Spleen (tissue), 11 donors: ENCODE results near the gene PPP1R13B. TPM values are rescaled to one million over a fixed set of nuclear protein-coding genes. Genes with fewer than 3 reads are reported as not detected.

ENCODE experiments used
- DNase-seq: peaks from one replicate; pipeline ENCODE4 v3.0.0-alpha.2; 2020
- H3K27ac ChIP-seq, 8 donors: fragments of 200-600 bp; sonication (generic) in 7 of 8; 1 replicate in 4 of 8; 2 replicates in 4 of 8; pipeline versions ENCODE4 v1.5.0 to v1.8.0; 2016 to 2021; ENCODE audit warnings: inconsistent platforms in 4 of 8, mild to moderate bottlenecking in 4 of 8, moderate library complexity in 1 of 8
- H3K27me3 ChIP-seq, 7 donors: fragments of 200-600 bp; sonication (generic) in 6 of 7; replicated peaks in 1 of 7; 1 replicate in 4 of 7; 2 replicates in 3 of 7; pipeline versions ENCODE4 v1.5.0 to v1.8.0; 2016 to 2021; ENCODE audit warnings: inconsistent platforms in 3 of 7, mild to moderate bottlenecking in 1 of 7
- H3K36me3 ChIP-seq, 6 donors: fragments of 200-600 bp; sonication (generic) in 5 of 6; 1 replicate in 4 of 6; 2 replicates in 2 of 6; pipeline versions ENCODE4 v1.5.0 to v1.8.0; 2016 to 2021; ENCODE audit warnings: inconsistent platforms in 2 of 6
- H3K4me1 ChIP-seq, 6 donors: fragments of 200-600 bp; sonication (generic) in 5 of 6; 1 replicate in 3 of 6; 2 replicates in 3 of 6; pipeline versions ENCODE4 v1.5.0 to v1.8.0; 2016 to 2021; ENCODE audit warnings: inconsistent platforms in 3 of 6
- H3K4me3 ChIP-seq, 8 donors: fragments of 200-600 bp; sonication (generic) in 7 of 8; 1 replicate in 4 of 8; 2 replicates in 4 of 8; pipeline versions ENCODE4 v1.5.0 to v1.8.0; 2016 to 2021; ENCODE audit warnings: inconsistent platforms in 4 of 8, mild to moderate bottlenecking in 4 of 8, moderate library complexity in 2 of 8
- H3K9me3 ChIP-seq, 8 donors: fragments of 200-600 bp; sonication (generic) in 7 of 8; 1 replicate in 4 of 8; 2 replicates in 4 of 8; pipeline versions ENCODE4 v1.5.0 to v1.8.0; 2016 to 2021; ENCODE audit warnings: inconsistent platforms in 4 of 8
- POLR2A ChIP-seq, 3 donors: fragments of 450-650 bp; IDR thresholded peaks; one replicate each; pipeline ENCODE4 v1.5.1; 2017; ENCODE audit warnings: antibody characterized with exemption in 3 of 3, mild to moderate bottlenecking in 1 of 3
- POLR2AphosphoS5 ChIP-seq, 3 donors: sonication (generic); formaldehyde crosslinking; IDR thresholded peaks; one replicate each; pipeline ENCODE4 v1.5.1; 2017; ENCODE audit warnings: antibody characterized with exemption in 3 of 3
- WGBS, 5 donors: extraction: QIAGEN DNeasy Blood & Tissue Kit in 3 of 5; methylation state at CpG; one replicate each; pipeline versions ENCODE4 v1.1.5 to v1.1.7; 2013 to 2018; 5-methylcytosine and 5-hydroxymethylcytosine counted together
- intact Hi-C: fragments of 100-400 bp; cut with DNase I; formaldehyde crosslinking; loops from one replicate; pipeline ENCODE4 v1.15.0; 2023; ENCODE audit warnings: low total_unique reads
- polyA plus RNA-seq, 3 donors: library from polyadenylated mRNA; stranded (reverse); fragments of 200-250 nt; gene quantifications; one replicate each; pipeline ENCODE4 v1.2.1, GENCODE V29; 2013
- total RNA-seq, 7 donors: library from RNA; depleted of rRNA in 3 of 7; stranded (reverse); fragments of >200 nt in 3 of 7; fragmentation: NEBNext Ultra II Directional in 4 of 7; extraction: Animal tissue kit (Norgen Biotek cat#: 25700) in 4 of 7; gene quantifications; one replicate each; pipeline versions ENCODE4 v1.1.0 to v1.2.1, GENCODE V29; 2016 to 2021
- TF ChIP-seq, protein P1 (sequence below), 11 experiments: fragments of 200-600 bp in 7 of 11; fragments of 450-650 bp in 4 of 11; sonication (generic) in 4 of 11; IDR thresholded peaks in 8 of 11; conservative IDR thresholded peaks in 3 of 11; 1 replicate in 7 of 11; 2 replicates in 4 of 11; pipeline versions ENCODE4 v1.4.0 to v1.8.0; 2016 to 2021; ENCODE audit warnings: antibody characterized with exemption in 11 of 11, inconsistent platforms in 4 of 11, mild to moderate bottlenecking in 1 of 11
- donor health status: healthy with polysubstance abuse.
- donor health status: DM: no; HTN: no; CAD: no; lungs with moderate emphysema.
- donor health status: DM: no; HTN: no; CAD: no.
- donor health status: Bipolar disorder and iron deficiency.
- donor health status: healthy.
- donor health status: DM: no; HTN: no; CAD: no.
- donor health status: DM: yes; HTN: yes; CAD: no.

The PPP1R13B gene
- total and polyA plus RNA-seq, 10 donors = 5.7 to 95.3 (median 36.6) TPM

DNA sequence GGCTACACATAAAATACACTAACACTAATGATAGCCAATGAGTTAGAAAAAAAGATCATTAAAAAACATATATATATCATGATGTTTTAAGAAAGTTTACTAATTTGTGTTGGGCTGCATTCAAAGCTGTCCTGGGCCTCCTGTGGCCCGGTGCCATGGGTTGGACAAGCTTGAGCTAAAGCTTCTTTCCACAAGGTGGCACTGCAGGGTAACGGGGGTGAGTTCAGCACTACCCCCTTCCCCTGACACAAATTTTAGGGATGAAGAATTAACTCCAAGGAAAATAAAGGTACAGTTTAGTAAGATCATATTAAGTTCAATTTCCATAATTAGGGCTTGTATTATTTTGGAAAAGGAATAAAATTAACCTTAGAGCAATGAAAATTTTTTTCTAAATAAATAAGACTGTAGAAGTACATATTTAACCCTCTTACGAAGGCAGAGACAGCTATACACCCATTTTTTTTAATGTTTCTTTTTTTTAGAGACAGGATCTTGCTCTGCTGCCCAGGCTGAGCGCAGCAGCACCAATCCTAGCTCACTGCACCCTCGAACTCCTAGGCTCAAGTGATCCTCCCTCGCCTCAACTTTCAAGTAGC lies 38.9 kb downstream of the PPP1R13B start:
- 47 to 54% (median 50%) methylated on average over 6 of the region's 6 CpGs for WGBS, 5 donors
- H3K9me3 ChIP-seq = no peaks in the 10 kb centered on the region
- no peaks in the 10 kb centered on the region for H3K27me3 ChIP-seq
- H3K4me3 ChIP-seq = no peak overlapping the region
- peak; percentile 80 for DNase-seq
- intact Hi-C loops = loop anchor here (5.0 kb wide), 1 partner anchor 104 kb away; no protein-coding TSS in a partner anchor
- no peaks in the 10 kb centered on the region for H3K36me3 ChIP-seq
- peaks cover 0 to 43% (median 27%) of the 10 kb centered on the region in 6 donors for H3K4me1 ChIP-seq
- TF ChIP-seq POLR2A (IDR thresholded peaks at IDR 0.05) = no peak
- TF ChIP-seq POLR2AphosphoS5 (IDR thresholded peaks at IDR 0.05) = no peak
- TF ChIP-seq, protein P1, sequence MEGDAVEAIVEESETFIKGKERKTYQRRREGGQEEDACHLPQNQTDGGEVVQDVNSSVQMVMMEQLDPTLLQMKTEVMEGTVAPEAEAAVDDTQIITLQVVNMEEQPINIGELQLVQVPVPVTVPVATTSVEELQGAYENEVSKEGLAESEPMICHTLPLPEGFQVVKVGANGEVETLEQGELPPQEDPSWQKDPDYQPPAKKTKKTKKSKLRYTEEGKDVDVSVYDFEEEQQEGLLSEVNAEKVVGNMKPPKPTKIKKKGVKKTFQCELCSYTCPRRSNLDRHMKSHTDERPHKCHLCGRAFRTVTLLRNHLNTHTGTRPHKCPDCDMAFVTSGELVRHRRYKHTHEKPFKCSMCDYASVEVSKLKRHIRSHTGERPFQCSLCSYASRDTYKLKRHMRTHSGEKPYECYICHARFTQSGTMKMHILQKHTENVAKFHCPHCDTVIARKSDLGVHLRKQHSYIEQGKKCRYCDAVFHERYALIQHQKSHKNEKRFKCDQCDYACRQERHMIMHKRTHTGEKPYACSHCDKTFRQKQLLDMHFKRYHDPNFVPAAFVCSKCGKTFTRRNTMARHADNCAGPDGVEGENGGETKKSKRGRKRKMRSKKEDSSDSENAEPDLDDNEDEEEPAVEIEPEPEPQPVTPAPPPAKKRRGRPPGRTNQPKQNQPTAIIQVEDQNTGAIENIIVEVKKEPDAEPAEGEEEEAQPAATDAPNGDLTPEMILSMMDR (IDR thresholded peaks at IDR 0.05 in 8 of 11, conservative IDR thresholded peaks at IDR 0.05 in 3 of 11) = peak; percentile 56 to 88 (median 83)
- no peak overlapping the region for H3K27ac ChIP-seq

DNA sequence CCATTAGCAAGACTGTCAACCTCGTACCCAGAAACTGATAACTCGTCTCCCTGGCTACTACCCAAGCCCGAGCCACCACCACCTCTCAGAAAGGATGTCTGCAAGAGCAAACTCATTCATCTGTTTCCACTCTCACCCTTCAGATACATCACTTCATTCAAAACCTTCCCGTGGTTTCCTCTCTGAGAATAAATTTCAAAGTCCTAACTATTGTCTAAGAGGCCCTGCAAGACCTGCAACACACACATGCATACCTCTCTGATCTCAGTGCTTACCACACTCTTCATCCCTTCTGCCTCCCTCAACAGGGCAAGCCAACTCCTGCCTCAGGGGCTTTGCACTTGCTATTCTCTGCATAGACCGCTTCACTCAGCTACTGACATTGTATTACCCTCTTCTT lies 40.6 kb downstream of the PPP1R13B start:
- no peak for TF ChIP-seq POLR2AphosphoS5 (IDR thresholded peaks at IDR 0.05)
- TF ChIP-seq POLR2A (IDR thresholded peaks at IDR 0.05) = no peak
- TF ChIP-seq, protein P1 (IDR thresholded peaks at IDR 0.05 in 8 of 11, conservative IDR thresholded peaks at IDR 0.05 in 3 of 11) = no peak
- Histone ChIP-seq H3K4me1 (peaks cover 0 to 43% (median 27%) of the 10 kb centered on the region in 6 donors), H3K4me3 (no peak overlapping the region), H3K9me3 (no peaks in the 10 kb centered on the region), H3K36me3 (no peaks in the 10 kb centered on the region), H3K27me3 (no peaks in the 10 kb centered on the region), H3K27ac (no peak overlapping the region)
- intact Hi-C loops = loop anchor here (5.0 kb wide), 1 partner anchor 105 kb away; no protein-coding TSS in a partner anchor
- WGBS, 5 donors = 25 to 40% (median 29%) methylated on average over 5 of the region's 5 CpGs
- no peak for DNase-seq

DNA sequence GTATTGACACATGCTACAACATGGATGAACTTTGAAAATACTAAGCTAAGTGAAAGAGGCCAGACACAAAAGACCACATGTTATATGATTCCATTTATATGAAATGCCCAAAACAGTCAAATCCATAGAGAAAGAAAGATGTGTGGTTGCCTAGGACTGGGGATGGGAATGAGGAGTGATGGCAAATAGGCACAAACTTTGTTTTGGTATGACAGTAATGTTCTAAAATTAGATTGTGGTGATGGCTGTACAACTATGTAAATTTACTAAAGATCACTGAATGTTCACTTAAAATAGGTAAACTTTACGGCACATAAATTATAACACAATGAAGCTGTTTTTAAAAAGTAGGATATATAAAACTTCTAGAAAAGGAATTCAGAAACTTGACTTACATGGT lies 41.7 kb downstream of the PPP1R13B start:
- no peaks in the 10 kb centered on the region for H3K27me3 ChIP-seq
- DNase-seq = no peak
- TF ChIP-seq, protein P1 (IDR thresholded peaks at IDR 0.05 in 8 of 11, conservative IDR thresholded peaks at IDR 0.05 in 3 of 11) = no peak
- no peak for TF ChIP-seq POLR2A (IDR thresholded peaks at IDR 0.05)
- no peak for TF ChIP-seq POLR2AphosphoS5 (IDR thresholded peaks at IDR 0.05)
- 67 to 91% (median 76%) methylated on average over 1 of the region's 1 CpG for WGBS, 5 donors
- H3K4me1 ChIP-seq = peaks cover 0 to 49% (median 27%) of the 10 kb centered on the region in 6 donors
- intact Hi-C loops = loop anchor here (5.0 kb wide), 1 partner anchor 107 kb away; no protein-coding TSS in a partner anchor
- H3K36me3 ChIP-seq = no peaks in the 10 kb centered on the region
- no peak overlapping the region for H3K27ac ChIP-seq
- H3K9me3 ChIP-seq = no peaks in the 10 kb centered on the region
- H3K4me3 ChIP-seq = no peak overlapping the region

DNA sequence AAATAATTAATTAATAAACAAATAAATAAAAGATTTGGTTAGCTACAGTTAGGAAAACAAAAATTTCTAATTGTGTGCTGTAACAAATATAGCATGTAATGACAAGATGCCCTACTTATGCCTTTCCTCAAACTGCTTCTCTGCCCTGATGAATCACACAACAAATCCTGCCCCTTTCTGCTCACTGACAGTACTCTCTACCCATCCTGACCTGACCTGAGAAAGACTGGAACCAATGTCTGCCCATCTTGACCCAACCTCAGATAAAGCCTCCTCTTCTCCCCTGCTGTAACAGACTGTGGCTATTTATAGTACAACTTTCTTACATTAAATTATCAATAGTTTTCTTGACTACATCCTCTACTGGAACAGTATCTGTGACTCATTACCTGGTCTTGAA lies 43.7 kb downstream of the PPP1R13B start:
- Histone ChIP-seq H3K27me3 (no peaks in the 10 kb centered on the region), H3K4me1 (peaks cover 0 to 40% (median 23%) of the 10 kb centered on the region in 6 donors), H3K9me3 (no peaks in the 10 kb centered on the region), H3K4me3 (no peak overlapping the region), H3K27ac (no peak overlapping the region), H3K36me3 (no peaks in the 10 kb centered on the region)
- no peak for DNase-seq
- TF ChIP-seq POLR2AphosphoS5 (IDR thresholded peaks at IDR 0.05) (no peak), POLR2A (IDR thresholded peaks at IDR 0.05) (no peak)
- TF ChIP-seq, protein P1 (IDR thresholded peaks at IDR 0.05 in 8 of 11, conservative IDR thresholded peaks at IDR 0.05 in 3 of 11) = no peak
- intact Hi-C loops = no loop called here
